WTC11 (cell line): ENCODE measurements around the gene MKX. TPM values are rescaled to one million over a fixed set of nuclear protein-coding genes. Genes with fewer than 3 reads are reported as not detected.

Experiments used
- ATAC-seq: fragments of 200-7000 bp; cut with Tn5 transposase; 2 replicates; pipeline ENCODE4 v1.10.0; 2021; ENCODE audit warnings: mild to moderate bottlenecking, moderate library complexity
- CTCF ChIA-PET: fragments of 300-600 bp; sonication (Branson Sonifier 250); formaldehyde crosslinking; loops from one replicate; lab custom pipeline; 2021; ENCODE audit warnings: antibody characterized with exemption; lab: Charles Lee
- POLR2A ChIA-PET: fragments of 350-600 bp; sonication (Branson Sonifier 250); formaldehyde crosslinking; loops from one replicate; lab custom pipeline; 2021; ENCODE audit warnings: antibody characterized with exemption; lab: Charles Lee
- DNase-seq: peaks from one replicate; pipeline ENCODE4 v3.0.0; 2021; ENCODE audit warnings: low spot score
- H3K27ac Mint-ChIP-seq: 2 replicates; pipeline ENCODE4 v1.8.0; 2021; ENCODE audit warnings: mixed read lengths
- H3K27me3 Mint-ChIP-seq: 2 replicates; pipeline ENCODE4 v1.8.0; 2021; ENCODE audit warnings: low read depth, mild to moderate bottlenecking, moderate library complexity, mixed read lengths
- H3K36me3 Mint-ChIP-seq: 2 replicates; pipeline ENCODE4 v1.8.0; 2021; ENCODE audit warnings: mixed read lengths
- H3K4me1 Mint-ChIP-seq: 2 replicates; pipeline ENCODE4 v1.8.0; 2022; ENCODE audit warnings: mixed read lengths
- H3K4me3 Mint-ChIP-seq: 2 replicates; pipeline ENCODE4 v1.8.0; 2021; ENCODE audit warnings: mild to moderate bottlenecking, moderate library complexity, mixed read lengths
- H3K9me3 Mint-ChIP-seq: 2 replicates; pipeline ENCODE4 v1.8.0; 2021; ENCODE audit warnings: mixed read lengths
- CREB1 ChIP-seq: sonication (generic); formaldehyde crosslinking; IDR thresholded peaks from 2 replicates; pipeline ENCODE4 v1.8.0; 2023; ENCODE audit warnings: mild to moderate bottlenecking, missing genetic modification reagents
- E2F4 ChIP-seq: sonication (generic); formaldehyde crosslinking; IDR thresholded peaks from 2 replicates; pipeline ENCODE4 v1.8.1; 2022; ENCODE audit warnings: low read depth, mild to moderate bottlenecking, moderate library complexity, missing genetic modification reagents, borderline replicate concordance
- ERG ChIP-seq: fragments of 250-450 bp; sonication (Bioruptor Pico); IDR thresholded peaks from 2 replicates; pipeline ENCODE4 v1.8.0; 2021; ENCODE audit warnings: mild to moderate bottlenecking
- ETV6 ChIP-seq: sonication (generic); formaldehyde crosslinking; IDR thresholded peaks from 2 replicates; pipeline ENCODE4 v1.8.1; 2022; ENCODE audit warnings: mild to moderate bottlenecking, missing genetic modification reagents
- IRF2 ChIP-seq: sonication (generic); formaldehyde crosslinking; IDR thresholded peaks from 2 replicates; pipeline ENCODE4 v1.8.0; 2022; ENCODE audit warnings: low read depth, missing genetic modification reagents, borderline replicate concordance
- NFE2L1 ChIP-seq: sonication (generic); formaldehyde crosslinking; IDR thresholded peaks from 2 replicates; pipeline ENCODE4 v1.8.1; 2023; ENCODE audit warnings: missing genetic modification reagents
- OVOL2 ChIP-seq: fragments of 250-450 bp; sonication (Bioruptor Pico); IDR thresholded peaks from 2 replicates; pipeline ENCODE4 v1.9.0; 2021; ENCODE audit warnings: mild to moderate bottlenecking, borderline replicate concordance
- SMAD3 ChIP-seq: sonication (generic); formaldehyde crosslinking; IDR thresholded peaks from 2 replicates; pipeline ENCODE4 v1.8.0; 2022; ENCODE audit warnings: missing genetic modification reagents, mild to moderate bottlenecking, borderline replicate concordance
- TEAD1 ChIP-seq: sonication (generic); formaldehyde crosslinking; IDR thresholded peaks from 2 replicates; pipeline ENCODE4 v1.8.0; 2022; ENCODE audit warnings: mild to moderate bottlenecking, missing genetic modification reagents
- TP53 ChIP-seq: sonication (generic); formaldehyde crosslinking; IDR thresholded peaks from 2 replicates; pipeline ENCODE4 v1.8.1; 2023; ENCODE audit warnings: mild to moderate bottlenecking, missing genetic modification reagents
- USF1 ChIP-seq: sonication (generic); formaldehyde crosslinking; IDR thresholded peaks from 2 replicates; pipeline ENCODE4 v1.8.0; 2022; ENCODE audit warnings: mild to moderate bottlenecking, missing genetic modification reagents
- ZNF281 ChIP-seq: sonication (generic); formaldehyde crosslinking; IDR thresholded peaks from 2 replicates; pipeline ENCODE4 v1.8.0; 2023; ENCODE audit warnings: mild to moderate bottlenecking, missing genetic modification reagents
- ZNF416 ChIP-seq: fragments of 250-450 bp; sonication (Bioruptor Pico); IDR thresholded peaks from 2 replicates; pipeline ENCODE4 v1.9.0; 2021; ENCODE audit warnings: mild to moderate bottlenecking, inconsistent platforms
- total RNA-seq: library from RNA; stranded (reverse); gene quantifications from 3 replicates; pipeline ENCODE4 v1.2.3, GENCODE V29; 2021
- TF ChIP-seq, protein P1 (sequence below): sonication (generic); formaldehyde crosslinking; IDR thresholded peaks from 2 replicates; pipeline ENCODE4 v1.8.0; 2023; ENCODE audit warnings: missing genetic modification reagents, mild to moderate bottlenecking, borderline replicate concordance
- TF ChIP-seq, protein P2 (sequence below): sonication (generic); formaldehyde crosslinking; conservative IDR thresholded peaks from 2 replicates; pipeline ENCODE4 v1.8.1; 2022; ENCODE audit warnings: mild to moderate bottlenecking, missing genetic modification reagents
- TF ChIP-seq, protein P3 (sequence below): sonication (generic); formaldehyde crosslinking; IDR thresholded peaks from 2 replicates; pipeline ENCODE4 v1.8.0; 2022; ENCODE audit warnings: mild to moderate bottlenecking, missing genetic modification reagents
- TF ChIP-seq, protein P4 (sequence below): sonication (generic); formaldehyde crosslinking; IDR thresholded peaks from 2 replicates; pipeline ENCODE4 v1.8.1; 2022; ENCODE audit warnings: mild to moderate bottlenecking, missing genetic modification reagents, moderate library complexity, borderline replicate concordance

MKX gene
- total RNA-seq, 1 experiment from 2014 or later = 1.2 TPM

- no peaks in the 10 kb centered on the region for H3K4me1 Mint-ChIP-seq
- no peak overlapping the region for H3K27ac Mint-ChIP-seq
- no peaks in the 10 kb centered on the region for H3K36me3 Mint-ChIP-seq
- ATAC-seq (no peak), DNase-seq (no peak)
- no peaks in the 10 kb centered on the region for H3K9me3 Mint-ChIP-seq
- no peak overlapping the region for H3K4me3 Mint-ChIP-seq
- ChIA-PET POLR2A (no interaction called here), CTCF (no interaction called here)
- TF ChIP-seq OVOL2 (CRISPR knock-in tag) = no peak
- TF ChIP-seq, protein P1, sequence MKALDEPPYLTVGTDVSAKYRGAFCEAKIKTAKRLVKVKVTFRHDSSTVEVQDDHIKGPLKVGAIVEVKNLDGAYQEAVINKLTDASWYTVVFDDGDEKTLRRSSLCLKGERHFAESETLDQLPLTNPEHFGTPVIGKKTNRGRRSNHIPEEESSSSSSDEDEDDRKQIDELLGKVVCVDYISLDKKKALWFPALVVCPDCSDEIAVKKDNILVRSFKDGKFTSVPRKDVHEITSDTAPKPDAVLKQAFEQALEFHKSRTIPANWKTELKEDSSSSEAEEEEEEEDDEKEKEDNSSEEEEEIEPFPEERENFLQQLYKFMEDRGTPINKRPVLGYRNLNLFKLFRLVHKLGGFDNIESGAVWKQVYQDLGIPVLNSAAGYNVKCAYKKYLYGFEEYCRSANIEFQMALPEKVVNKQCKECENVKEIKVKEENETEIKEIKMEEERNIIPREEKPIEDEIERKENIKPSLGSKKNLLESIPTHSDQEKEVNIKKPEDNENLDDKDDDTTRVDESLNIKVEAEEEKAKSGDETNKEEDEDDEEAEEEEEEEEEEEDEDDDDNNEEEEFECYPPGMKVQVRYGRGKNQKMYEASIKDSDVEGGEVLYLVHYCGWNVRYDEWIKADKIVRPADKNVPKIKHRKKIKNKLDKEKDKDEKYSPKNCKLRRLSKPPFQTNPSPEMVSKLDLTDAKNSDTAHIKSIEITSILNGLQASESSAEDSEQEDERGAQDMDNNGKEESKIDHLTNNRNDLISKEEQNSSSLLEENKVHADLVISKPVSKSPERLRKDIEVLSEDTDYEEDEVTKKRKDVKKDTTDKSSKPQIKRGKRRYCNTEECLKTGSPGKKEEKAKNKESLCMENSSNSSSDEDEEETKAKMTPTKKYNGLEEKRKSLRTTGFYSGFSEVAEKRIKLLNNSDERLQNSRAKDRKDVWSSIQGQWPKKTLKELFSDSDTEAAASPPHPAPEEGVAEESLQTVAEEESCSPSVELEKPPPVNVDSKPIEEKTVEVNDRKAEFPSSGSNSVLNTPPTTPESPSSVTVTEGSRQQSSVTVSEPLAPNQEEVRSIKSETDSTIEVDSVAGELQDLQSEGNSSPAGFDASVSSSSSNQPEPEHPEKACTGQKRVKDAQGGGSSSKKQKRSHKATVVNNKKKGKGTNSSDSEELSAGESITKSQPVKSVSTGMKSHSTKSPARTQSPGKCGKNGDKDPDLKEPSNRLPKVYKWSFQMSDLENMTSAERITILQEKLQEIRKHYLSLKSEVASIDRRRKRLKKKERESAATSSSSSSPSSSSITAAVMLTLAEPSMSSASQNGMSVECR (CRISPR knock-in tag) = no peak
- TF ChIP-seq CREB1 = no peak
- no peaks in the 10 kb centered on the region for H3K27me3 Mint-ChIP-seq
Measured at GRCh38 chr10:27716521-27716920, 29.1 kb downstream of the MKX start.

DNA sequence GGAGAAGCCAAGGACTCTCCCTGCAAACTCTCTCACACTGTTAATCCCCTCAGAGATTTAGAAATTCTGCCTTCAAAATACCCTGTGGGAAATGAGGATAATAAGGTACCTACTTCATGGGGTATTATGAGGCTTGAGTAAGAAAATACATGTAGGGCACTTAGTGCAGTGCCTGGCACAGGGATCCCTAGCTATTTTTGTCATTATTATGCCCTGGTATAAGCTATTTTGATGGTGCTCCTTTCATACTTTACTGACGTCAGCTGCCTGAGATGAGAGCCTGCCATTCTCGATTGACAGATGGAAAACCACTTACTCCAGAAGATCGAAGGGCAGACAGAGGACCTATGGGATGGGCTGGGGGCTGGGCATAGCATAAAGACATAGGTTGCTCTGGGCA lies 30.1 kb downstream of the MKX start:
- no peaks in the 10 kb centered on the region for H3K27me3 Mint-ChIP-seq
- no peak overlapping the region for H3K27ac Mint-ChIP-seq
- H3K9me3 Mint-ChIP-seq = no peaks in the 10 kb centered on the region
- no peak overlapping the region for H3K4me3 Mint-ChIP-seq
- POLR2A ChIA-PET = no interaction called here
- no peak for DNase-seq
- no peaks in the 10 kb centered on the region for H3K36me3 Mint-ChIP-seq
- CTCF ChIA-PET = no interaction called here
- no peak for ATAC-seq
- TF ChIP-seq, protein P2, sequence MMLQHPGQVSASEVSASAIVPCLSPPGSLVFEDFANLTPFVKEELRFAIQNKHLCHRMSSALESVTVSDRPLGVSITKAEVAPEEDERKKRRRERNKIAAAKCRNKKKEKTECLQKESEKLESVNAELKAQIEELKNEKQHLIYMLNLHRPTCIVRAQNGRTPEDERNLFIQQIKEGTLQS = no peak
- TF ChIP-seq ZNF281 (CRISPR knock-in tag) (no peak), E2F4 (CRISPR knock-in tag) (no peak), SMAD3 (no peak), ERG (CRISPR knock-in tag) (no peak), TEAD1 (CRISPR knock-in tag) (no peak), ZNF416 (CRISPR knock-in tag) (no peak), TP53 (CRISPR knock-in tag) (no peak), IRF2 (CRISPR knock-in tag) (no peak), NFE2L1 (CRISPR knock-in tag) (no peak), USF1 (no peak), ETV6 (no peak)
- TF ChIP-seq, protein P3, sequence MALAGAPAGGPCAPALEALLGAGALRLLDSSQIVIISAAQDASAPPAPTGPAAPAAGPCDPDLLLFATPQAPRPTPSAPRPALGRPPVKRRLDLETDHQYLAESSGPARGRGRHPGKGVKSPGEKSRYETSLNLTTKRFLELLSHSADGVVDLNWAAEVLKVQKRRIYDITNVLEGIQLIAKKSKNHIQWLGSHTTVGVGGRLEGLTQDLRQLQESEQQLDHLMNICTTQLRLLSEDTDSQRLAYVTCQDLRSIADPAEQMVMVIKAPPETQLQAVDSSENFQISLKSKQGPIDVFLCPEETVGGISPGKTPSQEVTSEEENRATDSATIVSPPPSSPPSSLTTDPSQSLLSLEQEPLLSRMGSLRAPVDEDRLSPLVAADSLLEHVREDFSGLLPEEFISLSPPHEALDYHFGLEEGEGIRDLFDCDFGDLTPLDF (CRISPR knock-in tag) = no peak
- TF ChIP-seq, protein P4, sequence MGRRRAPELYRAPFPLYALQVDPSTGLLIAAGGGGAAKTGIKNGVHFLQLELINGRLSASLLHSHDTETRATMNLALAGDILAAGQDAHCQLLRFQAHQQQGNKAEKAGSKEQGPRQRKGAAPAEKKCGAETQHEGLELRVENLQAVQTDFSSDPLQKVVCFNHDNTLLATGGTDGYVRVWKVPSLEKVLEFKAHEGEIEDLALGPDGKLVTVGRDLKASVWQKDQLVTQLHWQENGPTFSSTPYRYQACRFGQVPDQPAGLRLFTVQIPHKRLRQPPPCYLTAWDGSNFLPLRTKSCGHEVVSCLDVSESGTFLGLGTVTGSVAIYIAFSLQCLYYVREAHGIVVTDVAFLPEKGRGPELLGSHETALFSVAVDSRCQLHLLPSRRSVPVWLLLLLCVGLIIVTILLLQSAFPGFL = no peak
- TF ChIP-seq, all 79 proteins: peak for 0
- no peaks in the 10 kb centered on the region for H3K4me1 Mint-ChIP-seq
